Measurements from ENCODE around the gene ZC3H12C. TPM values are rescaled to one million over a fixed set of nuclear protein-coding genes. Genes with fewer than 3 reads are reported as not detected.

The ZC3H12C gene
- total and polyA plus RNA-seq, 10 of the 15 experiments (the other 5 are each of a cell fraction or from before 2014, with no cell fraction given), result 0.31 to 31.0 (median 3.7) TPM

DNA sequence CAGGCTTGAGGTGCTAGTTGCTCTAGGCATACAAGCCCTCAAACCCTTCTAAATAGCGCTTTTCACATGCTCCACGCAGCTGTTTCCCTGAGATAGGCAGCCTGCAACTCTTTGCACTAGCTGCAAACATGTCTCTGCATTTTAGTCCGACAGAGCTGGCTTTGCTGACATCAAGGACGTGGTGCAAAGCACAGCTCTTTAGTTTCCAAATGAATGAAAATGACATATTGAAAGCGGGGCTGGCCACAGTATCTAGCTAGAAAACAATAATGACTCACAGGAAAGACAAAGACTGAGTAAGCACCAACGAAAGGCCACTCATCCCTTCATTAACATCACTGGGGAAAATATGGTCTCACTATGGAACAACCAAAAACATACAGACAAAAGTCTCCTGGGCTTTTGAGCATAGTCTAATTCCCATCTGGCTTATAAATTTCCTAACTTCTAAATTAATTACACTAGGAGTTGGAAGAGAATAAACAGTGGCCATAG is 15.3 kb upstream of the ZC3H12C start (continued):
- TF ChIP-seq ATF2 (IDR thresholded peaks at IDR 0.05; ENCODE audit: low read length) (peak; percentile 96), YY1 (IDR thresholded peaks at IDR 0.05; ENCODE audit: low read depth, low read length) (peak; percentile 65; the same call in 1 of the 2 replicates), ZNF592 (IDR thresholded peaks at IDR 0.05) (peak; percentile 83), BHLHE40 (IDR thresholded peaks at IDR 0.05; ENCODE audit: borderline replicate concordance in 1 of 2, low read depth in 2 of 2, low read length in 1 of 2) (peak; percentile 60 to 62; a peak in 3 of 4 replicates), KAT2A (conservative IDR thresholded peaks at IDR 0.05; ENCODE audit: control insufficient read depth, low read depth, low read length) (no peak), RUNX3 (IDR thresholded peaks at IDR 0.05; ENCODE audit: low read length) (peak; percentile 87), IKZF2 (IDR thresholded peaks at IDR 0.05) (peak; percentile 76 to 83), SP1 (IDR thresholded peaks at IDR 0.05; ENCODE audit: low read depth, low read length) (peak; percentile 40), NFYA (IDR thresholded peaks at IDR 0.05; ENCODE audit: borderline replicate concordance, low read depth, low read length) (no peak), TBL1XR1 (IDR thresholded peaks at IDR 0.05; ENCODE audit: low read depth, low read length) (peak; percentile 63; the same call in 1 of the 2 replicates), CBX3 (IDR thresholded peaks at IDR 0.05; ENCODE audit: borderline replicate concordance, low read depth) (no peak), CREM (IDR thresholded peaks at IDR 0.05; ENCODE audit: low read depth) (peak; percentile 94), CHD1 (IDR thresholded peaks at IDR 0.05; ENCODE audit: low read depth, low read length) (no peak)
- TF ChIP-seq, protein P1, sequence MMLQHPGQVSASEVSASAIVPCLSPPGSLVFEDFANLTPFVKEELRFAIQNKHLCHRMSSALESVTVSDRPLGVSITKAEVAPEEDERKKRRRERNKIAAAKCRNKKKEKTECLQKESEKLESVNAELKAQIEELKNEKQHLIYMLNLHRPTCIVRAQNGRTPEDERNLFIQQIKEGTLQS (IDR thresholded peaks at IDR 0.05; ENCODE audit: borderline replicate concordance, extremely low read depth, low read depth, low read length), result no peak
- TF ChIP-seq, protein P2, sequence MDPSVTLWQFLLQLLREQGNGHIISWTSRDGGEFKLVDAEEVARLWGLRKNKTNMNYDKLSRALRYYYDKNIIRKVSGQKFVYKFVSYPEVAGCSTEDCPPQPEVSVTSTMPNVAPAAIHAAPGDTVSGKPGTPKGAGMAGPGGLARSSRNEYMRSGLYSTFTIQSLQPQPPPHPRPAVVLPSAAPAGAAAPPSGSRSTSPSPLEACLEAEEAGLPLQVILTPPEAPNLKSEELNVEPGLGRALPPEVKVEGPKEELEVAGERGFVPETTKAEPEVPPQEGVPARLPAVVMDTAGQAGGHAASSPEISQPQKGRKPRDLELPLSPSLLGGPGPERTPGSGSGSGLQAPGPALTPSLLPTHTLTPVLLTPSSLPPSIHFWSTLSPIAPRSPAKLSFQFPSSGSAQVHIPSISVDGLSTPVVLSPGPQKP (IDR thresholded peaks at IDR 0.05; ENCODE audit: low read depth, low read length), result no peak
- TF ChIP-seq, protein P3, sequence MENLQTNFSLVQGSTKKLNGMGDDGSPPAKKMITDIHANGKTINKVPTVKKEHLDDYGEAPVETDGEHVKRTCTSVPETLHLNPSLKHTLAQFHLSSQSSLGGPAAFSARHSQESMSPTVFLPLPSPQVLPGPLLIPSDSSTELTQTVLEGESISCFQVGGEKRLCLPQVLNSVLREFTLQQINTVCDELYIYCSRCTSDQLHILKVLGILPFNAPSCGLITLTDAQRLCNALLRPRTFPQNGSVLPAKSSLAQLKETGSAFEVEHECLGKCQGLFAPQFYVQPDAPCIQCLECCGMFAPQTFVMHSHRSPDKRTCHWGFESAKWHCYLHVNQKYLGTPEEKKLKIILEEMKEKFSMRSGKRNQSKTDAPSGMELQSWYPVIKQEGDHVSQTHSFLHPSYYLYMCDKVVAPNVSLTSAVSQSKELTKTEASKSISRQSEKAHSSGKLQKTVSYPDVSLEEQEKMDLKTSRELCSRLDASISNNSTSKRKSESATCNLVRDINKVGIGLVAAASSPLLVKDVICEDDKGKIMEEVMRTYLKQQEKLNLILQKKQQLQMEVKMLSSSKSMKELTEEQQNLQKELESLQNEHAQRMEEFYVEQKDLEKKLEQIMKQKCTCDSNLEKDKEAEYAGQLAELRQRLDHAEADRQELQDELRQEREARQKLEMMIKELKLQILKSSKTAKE (IDR thresholded peaks at IDR 0.05; ENCODE audit: low read depth, poor library complexity, severe bottlenecking), result peak; percentile 59
